HUES48 (cell line): Measurements from ENCODE around the gene TUBB6.

Experiments
- H3K27ac ChIP-seq: one replicate; pipeline ENCODE4 v1.7.0; 2013; ENCODE audit warnings: low read depth, low read length, inconsistent platforms
- H3K27me3 ChIP-seq: 2 replicates; pipeline ENCODE4 v1.6.1; 2013; ENCODE audit warnings: mild to moderate bottlenecking, low read length; ENCODE audit not compliant: control insufficient read depth, insufficient read depth
- H3K36me3 ChIP-seq: 2 replicates; pipeline ENCODE4 v1.6.1; 2013; ENCODE audit warnings: low read length; ENCODE audit not compliant: control insufficient read depth, insufficient read depth
- H3K4me1 ChIP-seq: 2 replicates; pipeline ENCODE4 v1.6.1; 2013; ENCODE audit warnings: mild to moderate bottlenecking, low read length; ENCODE audit not compliant: control insufficient read depth, insufficient read depth
- H3K4me3 ChIP-seq: 2 replicates; pipeline ENCODE4 v1.5.1; 2013; ENCODE audit warnings: mild to moderate bottlenecking, low read depth, low read length
- H3K9ac ChIP-seq: 2 replicates; pipeline ENCODE4 v1.6.1; 2013; ENCODE audit warnings: mild to moderate bottlenecking, low read depth, low read length, moderate library complexity
- H3K9me3 ChIP-seq: 2 replicates; pipeline ENCODE4 v1.6.1; 2013; ENCODE audit warnings: low read length; ENCODE audit not compliant: control insufficient read depth, insufficient read depth

The TUBB6 gene

GRCh38 chr18:12372406-12372805 is 64.4 kb downstream of the TUBB6 start:
- Histone ChIP-seq H3K9ac (no peak overlapping the region), H3K27ac (no peak overlapping the region), H3K4me3 (no peak overlapping the region), H3K27me3 (no peaks in the 10 kb centered on the region), H3K36me3 (peaks cover 20% of the 10 kb centered on the region), H3K4me1 (peaks cover 21% of the 10 kb centered on the region), H3K9me3 (no peaks in the 10 kb centered on the region)

GRCh38 chr18:12373116-12373770 is 65.2 kb downstream of the TUBB6 start:
- H3K4me1 ChIP-seq: peaks cover 21% of the 10 kb centered on the region
- no peak overlapping the region for H3K27ac ChIP-seq
- no peaks in the 10 kb centered on the region for H3K27me3 ChIP-seq
- H3K9me3 ChIP-seq: no peaks in the 10 kb centered on the region
- peaks cover 14% of the 10 kb centered on the region for H3K36me3 ChIP-seq
- H3K9ac ChIP-seq: no peak overlapping the region
- no peak overlapping the region for H3K4me3 ChIP-seq

- H3K27ac ChIP-seq: no peak overlapping the region
Observed at GRCh38 chr18:12373771-12374116, 65.7 kb downstream of the TUBB6 start.

GRCh38 chr18:12374401-12374800 is 66.4 kb downstream of the TUBB6 start:
- Histone ChIP-seq H3K4me1 (peaks cover 21% of the 10 kb centered on the region), H3K9me3 (no peaks in the 10 kb centered on the region), H3K9ac (no peak overlapping the region), H3K4me3 (no peak overlapping the region), H3K27ac (no peak overlapping the region), H3K36me3 (0 out of 2 replicates have a peak, but pooled peaks cover 4% of the 10 kb centered on the region), H3K27me3 (no peaks in the 10 kb centered on the region)

More at GRCh38 chr18:12373771-12374116, 65.7 kb downstream of the TUBB6 start:
- H3K36me3 ChIP-seq: peaks cover 10% of the 10 kb centered on the region; the same call in 1 of the 2 replicates
- H3K9ac ChIP-seq: no peak overlapping the region
- peaks cover 21% of the 10 kb centered on the region for H3K4me1 ChIP-seq
- H3K27me3 ChIP-seq: no peaks in the 10 kb centered on the region
- H3K4me3 ChIP-seq: no peak overlapping the region
- H3K9me3 ChIP-seq: no peaks in the 10 kb centered on the region
